Measurements from ENCODE around the gene DENND4A.

DNA sequence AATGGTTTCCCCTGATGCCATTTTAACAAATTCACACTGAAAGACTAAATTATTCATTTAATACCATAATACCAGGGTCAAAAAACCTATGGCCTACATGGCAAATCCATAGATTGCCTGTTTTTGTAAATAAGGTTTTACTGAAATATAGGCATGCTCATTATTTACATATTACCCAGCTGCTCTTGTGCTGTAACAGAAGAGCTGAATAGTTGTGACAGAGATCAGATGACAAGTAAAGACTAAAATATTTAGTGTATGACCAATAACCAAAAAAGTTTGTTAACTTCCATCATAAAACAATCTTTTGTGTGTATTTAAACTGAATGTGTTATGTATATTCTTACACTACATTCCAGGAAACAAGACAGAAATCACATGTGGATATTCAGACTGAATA, 60.2 kb downstream of the DENND4A start:
- TF ChIP-seq, protein P1, sequence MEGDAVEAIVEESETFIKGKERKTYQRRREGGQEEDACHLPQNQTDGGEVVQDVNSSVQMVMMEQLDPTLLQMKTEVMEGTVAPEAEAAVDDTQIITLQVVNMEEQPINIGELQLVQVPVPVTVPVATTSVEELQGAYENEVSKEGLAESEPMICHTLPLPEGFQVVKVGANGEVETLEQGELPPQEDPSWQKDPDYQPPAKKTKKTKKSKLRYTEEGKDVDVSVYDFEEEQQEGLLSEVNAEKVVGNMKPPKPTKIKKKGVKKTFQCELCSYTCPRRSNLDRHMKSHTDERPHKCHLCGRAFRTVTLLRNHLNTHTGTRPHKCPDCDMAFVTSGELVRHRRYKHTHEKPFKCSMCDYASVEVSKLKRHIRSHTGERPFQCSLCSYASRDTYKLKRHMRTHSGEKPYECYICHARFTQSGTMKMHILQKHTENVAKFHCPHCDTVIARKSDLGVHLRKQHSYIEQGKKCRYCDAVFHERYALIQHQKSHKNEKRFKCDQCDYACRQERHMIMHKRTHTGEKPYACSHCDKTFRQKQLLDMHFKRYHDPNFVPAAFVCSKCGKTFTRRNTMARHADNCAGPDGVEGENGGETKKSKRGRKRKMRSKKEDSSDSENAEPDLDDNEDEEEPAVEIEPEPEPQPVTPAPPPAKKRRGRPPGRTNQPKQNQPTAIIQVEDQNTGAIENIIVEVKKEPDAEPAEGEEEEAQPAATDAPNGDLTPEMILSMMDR (conservative IDR thresholded peaks at IDR 0.05; ENCODE audit: low read depth, low read length): no peak
- TF ChIP-seq POLR2A (IDR thresholded peaks at IDR 0.05; ENCODE audit: low read depth, low read length): no peak
- no peak for TF ChIP-seq RFX5 (IDR thresholded peaks at IDR 0.05; ENCODE audit: low read depth, low read length)
- TF ChIP-seq CEBPB (IDR thresholded peaks at IDR 0.05; ENCODE audit: low read depth, low read length): no peak
- TF ChIP-seq NFE2L2 (IDR thresholded peaks at IDR 0.05; ENCODE audit: low read depth, low read length): no peak
